Fibroblast of lung (primary cell): ENCODE results near the gene PRSS36. TPM values are rescaled to one million over a fixed set of nuclear protein-coding genes. Genes with fewer than 3 reads are reported as not detected.
"Not testable (repeated sequence)": the region's sequence is repeated elsewhere in the genome, so short reads cannot be mapped to it uniquely, and the experiment has no call there.

ENCODE experiments used
- DNase-seq, 2 donors: peaks; one replicate each; pipeline versions ENCODE4 v3.0.0 to v3.0.0-alpha.2; 2010; ENCODE audit warnings: low read depth in 2 of 2
- H2AFZ ChIP-seq: 2 replicates; pipeline ENCODE4 v1.5.1; 2012; ENCODE audit warnings: low read length, control low read depth, inconsistent platforms
- H3K27ac ChIP-seq: 2 replicates; pipeline ENCODE4 v1.5.1; 2011; ENCODE audit warnings: low read length, control low read depth; ENCODE audit not compliant: insufficient read depth
- H3K27me3 ChIP-seq: 2 replicates; pipeline ENCODE4 v1.5.1; 2011; ENCODE audit warnings: mild to moderate bottlenecking, low read length; ENCODE audit not compliant: control insufficient read depth, insufficient read depth
- H3K36me3 ChIP-seq: 2 replicates; pipeline ENCODE4 v1.5.1; 2011; ENCODE audit warnings: low read length; ENCODE audit not compliant: control insufficient read depth, insufficient read depth
- H3K4me1 ChIP-seq: 2 replicates; pipeline ENCODE4 v1.5.1; 2011; ENCODE audit warnings: low read length; ENCODE audit not compliant: control insufficient read depth, insufficient read depth; ENCODE audit errors: extremely low read depth
- H3K4me2 ChIP-seq: 2 replicates; pipeline ENCODE4 v1.5.1; 2011; ENCODE audit warnings: low read length, control low read depth; ENCODE audit not compliant: insufficient read depth; ENCODE audit errors: extremely low read depth
- H3K4me3 ChIP-seq, 4 experiments: fragments of 200-600 bp in 1 of 4; sonication (generic) in 1 of 4; replicated peaks in 1 of 4; 2 replicates each; pipeline ENCODE4 v1.5.1; 2011 to 2016; ENCODE audit warnings: low read length in 4 of 4, low read depth in 3 of 4, mild to moderate bottlenecking in 3 of 4, control low read depth in 2 of 4, inconsistent platforms in 1 of 4, mixed read lengths in 1 of 4; ENCODE audit not compliant: insufficient read depth in 1 of 4; ENCODE audit errors: control extremely low read depth in 1 of 4
- H3K79me2 ChIP-seq: 2 replicates; pipeline ENCODE4 v1.5.1; 2012; ENCODE audit warnings: mild to moderate bottlenecking, low read length, inconsistent platforms; ENCODE audit not compliant: control insufficient read depth, insufficient read depth
- H3K9ac ChIP-seq: 2 replicates; pipeline ENCODE4 v1.5.1; 2011; ENCODE audit warnings: mild to moderate bottlenecking, low read length, control low read depth; ENCODE audit not compliant: insufficient read depth
- H3K9me3 ChIP-seq: 2 replicates; pipeline ENCODE4 v1.5.1; 2012; ENCODE audit warnings: low read depth, low read length; ENCODE audit not compliant: control insufficient read depth, insufficient read depth
- H4K20me1 ChIP-seq: 2 replicates; pipeline ENCODE4 v1.5.1; 2011; ENCODE audit warnings: low read length; ENCODE audit not compliant: control insufficient read depth, insufficient read depth; ENCODE audit errors: extremely low read depth
- EZH2 ChIP-seq: IDR thresholded peaks from 2 replicates; pipeline ENCODE4 v1.5.1; 2012; ENCODE audit warnings: low read length, control low read depth, mild to moderate bottlenecking; ENCODE audit errors: missing control alignments
- polyA plus RNA-seq, 2 donors: library from polyadenylated mRNA; depleted of rRNA in 1 of 2; stranded (reverse) in 1 of 2; unstranded in 1 of 2; fragments of >200 nt; gene quantifications; 2 replicates each; pipeline ENCODE4 v1.2.1, GENCODE V29; 2011 to 2012; ENCODE audit warnings: missing spikeins in 1 of 2
- total RNA-seq: library from RNA; depleted of rRNA; stranded (reverse); fragments of >200 nt; gene quantifications from 2 replicates; pipeline ENCODE4 v1.2.1, GENCODE V29; 2014
- TF ChIP-seq, protein P1 (sequence below), 2 donors: IDR thresholded peaks in 1 of 2; conservative IDR thresholded peaks in 1 of 2; 1 replicate in 1 of 2; 2 replicates in 1 of 2; pipeline ENCODE4 v1.5.1; 2011 to 2012; ENCODE audit warnings: low read length in 2 of 2, control low read depth in 1 of 2, inconsistent platforms in 1 of 2, low read depth in 1 of 2, mild to moderate bottlenecking in 1 of 2

The PRSS36 gene
- total and polyA plus RNA-seq, 2 donors (not counting 1 experiment from before 2014, with no cell fraction given), result 0.10 to 0.17 TPM

- Histone ChIP-seq H3K9ac (no peak overlapping the region), H3K4me2 (no peak overlapping the region), H2AFZ (no peak overlapping the region), H3K4me1 (no peaks in the 10 kb centered on the region), H3K9me3 (no peaks in the 10 kb centered on the region), H3K36me3 (no peaks in the 10 kb centered on the region), H3K4me3 (no peak overlapping the region), H3K27ac (no peak overlapping the region), H3K79me2 (no peaks in the 10 kb centered on the region), H3K27me3 (no peaks in the 10 kb centered on the region), H4K20me1 (no peaks in the 10 kb centered on the region)
- no peak for DNase-seq
- TF ChIP-seq, protein P1, sequence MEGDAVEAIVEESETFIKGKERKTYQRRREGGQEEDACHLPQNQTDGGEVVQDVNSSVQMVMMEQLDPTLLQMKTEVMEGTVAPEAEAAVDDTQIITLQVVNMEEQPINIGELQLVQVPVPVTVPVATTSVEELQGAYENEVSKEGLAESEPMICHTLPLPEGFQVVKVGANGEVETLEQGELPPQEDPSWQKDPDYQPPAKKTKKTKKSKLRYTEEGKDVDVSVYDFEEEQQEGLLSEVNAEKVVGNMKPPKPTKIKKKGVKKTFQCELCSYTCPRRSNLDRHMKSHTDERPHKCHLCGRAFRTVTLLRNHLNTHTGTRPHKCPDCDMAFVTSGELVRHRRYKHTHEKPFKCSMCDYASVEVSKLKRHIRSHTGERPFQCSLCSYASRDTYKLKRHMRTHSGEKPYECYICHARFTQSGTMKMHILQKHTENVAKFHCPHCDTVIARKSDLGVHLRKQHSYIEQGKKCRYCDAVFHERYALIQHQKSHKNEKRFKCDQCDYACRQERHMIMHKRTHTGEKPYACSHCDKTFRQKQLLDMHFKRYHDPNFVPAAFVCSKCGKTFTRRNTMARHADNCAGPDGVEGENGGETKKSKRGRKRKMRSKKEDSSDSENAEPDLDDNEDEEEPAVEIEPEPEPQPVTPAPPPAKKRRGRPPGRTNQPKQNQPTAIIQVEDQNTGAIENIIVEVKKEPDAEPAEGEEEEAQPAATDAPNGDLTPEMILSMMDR (conservative IDR thresholded peaks at IDR 0.05 in 1 of 2, IDR thresholded peaks at IDR 0.05 in 1 of 2; ENCODE audit: low read depth in 1 of 2, low read length in 2 of 2), result no peak
- TF ChIP-seq EZH2, result no peak
These were observed 17.4 kb upstream of the PRSS36 start for GRCh38 chr16:31167315-31167714.

- Histone ChIP-seq H3K4me2 (peak overlapping the region; percentile 32), H3K36me3 (no peaks in the 10 kb centered on the region), H3K79me2 (no peaks in the 10 kb centered on the region), H3K9ac (no peak overlapping the region), H3K4me3 (no peak overlapping the region), H2AFZ (no peak overlapping the region), H3K9me3 (no peaks in the 10 kb centered on the region), H4K20me1 (no peaks in the 10 kb centered on the region), H3K27ac (no peak overlapping the region), H3K4me1 (no peaks in the 10 kb centered on the region), H3K27me3 (no peaks in the 10 kb centered on the region)
- DNase-seq, result no peak
- TF ChIP-seq EZH2, result no peak
- TF ChIP-seq, protein P1 (conservative IDR thresholded peaks at IDR 0.05 in 1 of 2, IDR thresholded peaks at IDR 0.05 in 1 of 2; ENCODE audit: low read depth in 1 of 2, low read length in 2 of 2), result no peak
These were observed 7.3 kb upstream of the PRSS36 start for GRCh38 chr16:31157136-31157535.

DNA sequence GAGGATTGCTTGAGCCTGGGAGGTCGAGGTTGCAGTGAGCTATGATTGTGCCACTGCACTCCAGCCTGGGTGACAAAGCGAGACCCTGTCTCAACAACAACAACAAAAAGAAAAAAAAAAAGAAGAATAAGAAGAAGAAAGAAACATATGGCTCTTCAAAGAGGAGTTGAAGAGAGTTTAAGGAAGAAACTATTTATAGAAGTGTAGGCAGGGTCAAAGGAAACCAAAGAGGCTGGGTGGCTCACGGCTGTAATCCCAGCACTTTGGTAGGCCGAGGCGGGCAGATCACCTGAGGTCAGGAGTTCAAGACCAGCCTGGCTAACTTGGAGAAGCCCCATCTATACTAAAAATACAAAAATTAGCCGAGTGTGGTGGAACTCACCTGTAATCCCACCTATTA, 1.1 kb upstream of the PRSS36 start:
- not testable (repeated sequence) for H4K20me1 ChIP-seq, H2AFZ ChIP-seq, H3K27ac ChIP-seq, H3K9me3 ChIP-seq, H3K4me1 ChIP-seq, H3K79me2 ChIP-seq, H3K9ac ChIP-seq, H3K4me2 ChIP-seq, DNase-seq, H3K36me3 ChIP-seq, H3K4me3 ChIP-seq
- peaks cover 23% of the 10 kb centered on the region for H3K27me3 ChIP-seq

DNA sequence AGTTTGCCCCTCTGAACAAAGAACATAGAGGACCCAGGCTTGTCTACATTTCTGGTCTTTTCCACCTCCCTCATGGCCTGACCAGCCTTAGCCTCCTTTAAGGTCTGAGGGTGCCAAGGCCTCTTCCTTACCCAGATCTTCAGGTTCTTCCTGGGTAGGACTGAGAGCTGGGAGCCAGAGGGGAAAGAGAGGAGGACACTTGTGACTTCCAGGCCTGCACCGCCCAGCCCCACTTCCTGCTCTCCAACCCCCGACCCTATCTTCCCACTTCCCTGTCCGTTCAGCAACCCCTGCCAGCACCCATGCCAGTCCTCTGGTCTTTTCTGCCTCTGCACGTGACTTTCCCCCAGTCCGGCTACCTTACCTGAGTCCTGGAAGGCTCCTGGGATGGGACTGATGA, 534 bp downstream of the PRSS36 start:
- Histone ChIP-seq H3K9me3 (no peaks in the 10 kb centered on the region), H3K4me2 (no peak overlapping the region), H3K27me3 (peaks cover 27% of the 10 kb centered on the region), H3K36me3 (no peaks in the 10 kb centered on the region), H3K9ac (no peak overlapping the region), H4K20me1 (no peaks in the 10 kb centered on the region), H3K4me1 (no peaks in the 10 kb centered on the region), H3K79me2 (no peaks in the 10 kb centered on the region), H3K27ac (no peak overlapping the region), H3K4me3 (no peak overlapping the region), H2AFZ (no peak overlapping the region)
- TF ChIP-seq, protein P1 (conservative IDR thresholded peaks at IDR 0.05 in 1 of 2, IDR thresholded peaks at IDR 0.05 in 1 of 2; ENCODE audit: low read depth in 1 of 2, low read length in 2 of 2), result no peak
- no peak for TF ChIP-seq EZH2
- no peak for DNase-seq
